IPS DF 19.7 (cell line): ENCODE data around the gene MRPS27.
"Not testable (repeated sequence)": the region's sequence is repeated elsewhere in the genome, so short reads cannot be mapped to it uniquely, and the experiment has no call there.

ENCODE experiments used
- DNase-seq: peaks from one replicate; pipeline ENCODE4 v3.0.0-alpha.2; 2013; ENCODE audit warnings: low read depth, low spot score

MRPS27 gene

DNA sequence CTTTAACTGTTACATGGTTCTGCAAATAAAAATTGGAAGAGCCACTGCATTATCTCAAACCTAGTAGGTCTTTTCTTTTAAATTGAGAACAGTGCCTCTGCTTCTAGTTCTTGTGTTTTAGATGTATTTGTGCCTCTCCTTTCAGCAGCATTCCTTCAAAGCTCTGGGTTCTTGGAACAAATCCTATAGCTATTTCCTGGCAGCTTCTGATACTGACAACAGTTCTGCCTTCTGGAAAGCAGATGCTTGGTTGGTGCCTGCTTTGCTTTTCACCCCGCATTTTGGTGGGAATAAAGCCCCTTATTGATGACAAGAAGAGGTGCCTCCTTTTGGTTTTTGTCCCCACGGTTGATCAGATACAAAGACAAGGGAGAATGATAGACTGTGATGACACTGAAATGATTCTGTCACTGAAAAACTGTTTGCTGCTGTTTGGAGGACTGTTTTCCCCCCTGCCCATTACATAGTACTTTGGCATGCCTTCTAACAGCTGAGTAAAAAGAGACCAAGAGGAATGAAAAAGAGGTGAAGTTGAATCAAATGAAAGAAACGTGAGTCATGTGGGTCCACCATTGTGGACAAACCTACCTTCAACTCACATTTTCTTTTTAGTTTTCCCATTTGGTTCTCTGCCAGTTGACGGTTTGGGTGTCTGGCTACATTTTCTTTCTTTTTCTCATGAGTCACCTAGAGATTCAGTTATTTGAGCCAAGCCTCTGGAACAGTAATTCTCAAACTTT lies 5.7 kb upstream of the MRPS27 start:
- no peak for DNase-seq

GRCh38 chr5:72324189-72324825 lies 4.3 kb upstream of the MRPS27 start:
- no peak for DNase-seq

DNA sequence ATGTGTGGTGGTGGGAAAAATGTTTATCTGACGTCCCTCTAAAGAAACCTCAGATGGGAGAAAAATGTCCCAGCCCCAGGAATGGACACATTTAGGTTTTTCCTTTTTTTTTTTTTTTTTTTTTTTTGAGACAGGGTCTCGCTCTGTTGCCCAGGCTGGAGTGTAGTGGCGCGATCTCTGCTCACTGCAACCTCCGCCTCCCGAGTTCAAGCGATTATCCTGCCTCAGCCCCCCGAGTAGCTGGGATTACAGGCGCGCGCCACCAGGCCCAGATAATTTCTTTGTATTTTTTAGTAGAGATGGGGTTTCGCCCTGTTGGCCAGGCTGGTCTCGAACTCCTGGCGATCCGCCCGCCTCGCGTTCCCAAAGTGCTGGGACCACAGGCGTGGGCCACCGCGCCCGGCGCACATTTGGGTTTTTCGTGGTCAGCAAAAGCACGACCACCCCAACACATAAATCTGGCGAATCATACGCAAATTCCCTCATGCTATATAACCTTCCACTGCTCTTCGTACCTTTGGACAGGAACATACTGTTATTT lies 535 bp downstream of the MRPS27 start:
- not testable (repeated sequence) for DNase-seq

GRCh38 chr5:72314571-72315172 lies 5.4 kb downstream of the MRPS27 start:
- no peak for DNase-seq

GRCh38 chr5:72313141-72313540 lies 6.9 kb downstream of the MRPS27 start:
- DNase-seq = no peak

- no peak for DNase-seq
Measured at GRCh38 chr5:72308853-72309191, 11.2 kb downstream of the MRPS27 start.

DNA sequence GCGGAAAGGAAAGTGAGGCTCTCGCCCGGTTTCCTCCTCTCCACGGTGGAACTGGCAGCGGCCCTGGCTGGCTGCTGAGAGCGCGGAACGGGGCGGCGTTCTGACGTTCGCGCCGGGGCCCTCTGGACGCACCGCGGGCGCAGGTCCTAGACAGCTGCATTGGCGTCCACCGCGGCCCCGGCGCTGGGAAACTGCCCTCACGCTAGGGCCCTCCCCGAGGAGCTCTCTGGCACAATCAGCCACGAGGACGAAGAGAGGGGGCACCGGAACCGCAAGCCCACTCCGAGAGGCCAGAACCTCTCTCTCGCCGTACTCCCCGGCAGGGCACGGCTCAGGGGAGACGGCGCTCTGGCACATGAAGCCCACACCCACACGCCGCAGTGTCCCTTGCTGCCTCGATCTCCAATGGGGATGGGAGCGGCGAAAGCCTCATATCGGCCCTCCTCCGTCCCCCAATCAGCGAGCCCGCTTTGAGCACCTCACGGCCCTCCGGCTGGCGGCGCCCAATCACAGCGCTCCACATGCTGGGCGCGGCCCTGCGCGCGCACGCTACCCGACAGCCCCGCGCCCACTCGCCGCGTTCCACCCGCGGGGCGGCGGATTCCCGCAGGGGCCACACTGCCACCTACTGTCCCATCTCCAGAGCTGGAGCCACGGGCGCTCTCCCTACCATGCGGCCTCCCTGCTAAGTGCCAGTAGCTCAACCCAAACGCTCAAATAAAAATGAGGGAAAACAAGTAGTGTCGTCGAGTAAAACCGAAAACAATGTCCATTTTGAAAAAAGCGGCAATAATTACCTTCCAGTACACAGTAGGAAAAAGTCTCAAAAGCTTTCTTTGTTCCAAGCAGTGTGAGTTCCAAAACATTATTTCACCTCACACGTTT lies 11.8 kb downstream of the MRPS27 start:
- peak; percentile 75 for DNase-seq

GRCh38 chr5:72307573-72307967 lies 12.5 kb downstream of the MRPS27 start:
- no peak for DNase-seq

DNA sequence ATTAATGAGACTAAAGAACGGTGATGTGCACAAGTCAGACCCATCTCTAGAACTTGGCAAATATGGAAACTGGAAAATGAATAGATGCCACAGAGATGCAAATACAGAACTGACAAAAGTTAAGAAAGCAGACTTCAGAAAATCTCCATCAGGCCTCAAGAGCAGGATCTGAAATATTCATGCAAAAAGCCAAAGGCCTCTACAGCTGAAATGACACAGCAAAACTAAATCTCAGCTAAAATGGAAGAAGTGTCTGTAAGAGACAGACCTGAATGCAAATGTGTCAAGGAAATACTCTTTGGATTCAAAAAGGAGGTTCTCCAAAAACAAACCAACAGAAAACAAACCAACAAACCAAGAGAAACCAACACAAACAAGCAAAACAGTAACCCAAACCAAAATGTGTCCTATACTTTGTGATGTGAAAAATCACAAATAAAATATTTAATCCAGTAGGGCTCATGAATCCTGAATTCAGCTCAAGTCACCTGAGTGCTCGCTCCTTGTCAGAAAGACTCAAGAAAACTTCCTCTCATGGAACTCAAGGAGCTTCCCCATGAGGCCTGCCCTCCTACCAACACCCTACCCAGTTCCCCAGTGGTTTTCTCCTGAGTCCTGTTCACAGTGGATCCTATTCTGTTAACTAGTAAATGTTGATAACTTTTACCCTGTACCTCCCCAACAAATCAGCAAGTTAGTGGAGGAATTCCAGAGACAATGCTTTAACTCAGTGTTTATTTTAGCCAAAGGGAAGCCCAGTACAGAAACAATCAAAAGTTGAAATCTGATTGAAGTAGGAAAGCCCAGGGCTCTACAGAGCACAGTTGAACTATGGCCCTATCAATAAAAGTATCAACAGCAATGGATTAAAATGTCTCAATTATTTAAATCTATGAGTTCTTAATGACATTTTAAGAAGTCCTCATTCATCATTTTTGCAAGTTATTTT lies 14.6 kb downstream of the MRPS27 start:
- no peak for DNase-seq

- peak; percentile 73 for DNase-seq
Measured at GRCh38 chr5:72302171-72302570, 17.9 kb downstream of the MRPS27 start.

DNA sequence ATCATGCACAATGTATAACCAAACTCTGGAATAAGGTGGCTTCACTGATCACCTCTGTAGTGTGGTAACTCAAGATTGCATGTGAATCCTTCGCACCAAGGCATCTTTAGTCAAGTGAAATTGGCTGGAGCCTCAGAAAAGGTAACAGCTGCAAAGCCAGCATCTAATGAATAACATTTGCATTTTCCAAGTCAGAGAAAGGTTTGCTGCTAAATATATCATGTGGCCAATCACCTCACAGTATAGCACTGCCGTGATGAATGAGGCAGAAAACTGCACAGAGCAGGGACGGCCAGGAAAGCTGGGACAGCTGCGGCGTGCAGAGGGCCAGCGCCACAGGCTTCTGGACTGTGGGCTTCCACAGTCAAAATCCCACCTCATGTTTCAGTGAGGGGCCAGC lies 18.5 kb downstream of the MRPS27 start:
- DNase-seq = no peak

DNA sequence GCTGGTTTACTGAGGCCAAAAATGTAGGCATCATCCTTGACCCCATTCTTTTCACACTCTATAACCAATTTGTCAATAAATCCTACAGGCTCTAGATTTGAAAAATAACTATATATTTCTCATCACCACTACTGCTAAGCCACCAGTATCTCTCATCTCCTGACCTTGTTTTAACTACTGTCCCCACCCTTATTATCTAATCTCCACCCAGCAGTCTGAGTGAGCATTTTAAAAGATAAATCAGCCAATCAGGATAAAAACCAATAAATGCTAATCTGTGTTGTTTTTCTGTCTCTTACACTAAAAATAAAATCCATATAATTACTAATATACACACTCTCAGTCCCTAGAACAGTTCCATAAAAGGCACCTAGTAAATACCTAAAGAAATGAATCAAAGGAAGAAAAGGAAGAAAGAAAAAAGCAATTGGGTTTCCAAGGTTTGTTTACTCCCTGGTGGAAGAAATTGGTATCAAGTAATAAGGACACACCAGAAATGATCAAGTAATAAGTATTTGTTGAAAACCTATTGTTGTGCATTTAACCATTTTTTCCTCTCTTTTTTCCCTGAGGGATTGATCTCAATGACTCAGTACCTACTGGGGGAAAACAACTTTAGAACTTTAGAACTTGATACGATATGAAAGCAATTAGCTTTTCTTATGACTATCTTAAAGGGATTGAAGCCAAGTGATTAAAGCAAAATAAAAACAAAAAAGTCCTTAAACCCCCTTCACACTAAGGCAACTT lies 19.3 kb downstream of the MRPS27 start:
- no peak for DNase-seq

DNA sequence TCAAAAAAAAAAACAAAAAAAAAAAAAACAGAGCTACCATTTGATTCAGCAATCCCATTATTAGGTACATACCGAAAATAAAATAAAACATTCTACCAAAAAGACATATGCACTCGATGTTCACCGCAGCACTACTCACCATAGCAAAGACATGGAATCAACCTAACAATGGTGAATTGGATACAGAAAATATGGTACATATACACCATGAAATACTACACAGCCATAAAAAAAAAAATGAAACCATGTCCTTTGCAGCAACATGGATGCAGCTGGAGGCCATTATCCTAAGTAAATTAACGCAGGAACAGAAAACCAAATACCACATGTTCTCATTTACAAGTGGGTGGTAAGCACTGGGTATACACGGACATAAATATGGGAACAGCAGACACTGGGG lies 21.3 kb downstream of the MRPS27 start:
- no peak for DNase-seq

DNA sequence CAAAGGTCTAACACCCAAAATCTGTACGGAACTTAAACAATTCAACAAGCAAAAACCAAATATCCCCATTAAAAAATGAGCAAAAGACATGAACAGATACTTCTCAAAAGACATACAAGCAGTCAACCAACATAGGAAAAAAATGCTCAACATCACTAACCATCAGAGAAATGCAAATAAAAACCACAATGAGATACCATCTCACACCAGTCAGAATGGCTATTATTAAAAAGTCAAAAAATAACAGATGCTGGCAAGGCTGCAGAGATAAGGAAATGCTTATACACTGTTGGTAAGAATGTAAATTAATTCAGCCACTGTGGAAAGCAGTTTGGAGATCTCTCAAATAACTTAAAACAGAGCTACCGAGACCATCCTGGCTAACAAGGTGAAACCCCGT lies 21.9 kb downstream of the MRPS27 start:
- DNase-seq = not testable (repeated sequence)

- no peak for DNase-seq
Measured at GRCh38 chr5:72296256-72296655, 23.8 kb downstream of the MRPS27 start.

GRCh38 chr5:72295539-72295938 lies 24.5 kb downstream of the MRPS27 start:
- no peak for DNase-seq

- no peak for DNase-seq
Measured at GRCh38 chr5:72294473-72294872, 25.6 kb downstream of the MRPS27 start.

DNA sequence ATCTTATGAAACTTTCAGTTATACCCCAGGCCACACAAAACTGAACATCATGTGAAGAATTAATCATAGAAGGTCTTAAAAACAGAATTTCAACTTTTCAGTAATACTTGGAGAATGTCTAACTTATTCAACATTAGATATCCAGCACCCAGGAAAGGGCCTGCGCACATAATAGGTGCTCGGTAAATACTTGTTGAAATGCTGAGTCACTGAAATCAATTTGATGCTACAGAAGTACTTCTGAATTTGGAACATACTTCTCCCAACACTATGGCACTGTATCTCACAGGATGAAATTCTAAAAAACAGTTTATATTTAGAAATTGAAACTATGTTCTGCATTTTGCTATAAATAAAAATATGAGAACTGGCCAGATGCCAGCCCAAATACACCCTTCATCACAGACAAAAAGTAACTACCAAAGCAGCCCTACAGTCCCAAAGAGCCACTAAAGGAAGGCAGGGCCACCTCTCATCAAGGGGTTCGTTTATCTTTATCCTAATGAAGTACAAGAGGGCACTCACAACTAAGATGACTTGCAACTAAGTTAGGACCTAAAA lies 26.5 kb downstream of the MRPS27 start:
- no peak for DNase-seq

- no peak for DNase-seq
Measured at GRCh38 chr5:72292411-72292810, 27.6 kb downstream of the MRPS27 start.

DNA sequence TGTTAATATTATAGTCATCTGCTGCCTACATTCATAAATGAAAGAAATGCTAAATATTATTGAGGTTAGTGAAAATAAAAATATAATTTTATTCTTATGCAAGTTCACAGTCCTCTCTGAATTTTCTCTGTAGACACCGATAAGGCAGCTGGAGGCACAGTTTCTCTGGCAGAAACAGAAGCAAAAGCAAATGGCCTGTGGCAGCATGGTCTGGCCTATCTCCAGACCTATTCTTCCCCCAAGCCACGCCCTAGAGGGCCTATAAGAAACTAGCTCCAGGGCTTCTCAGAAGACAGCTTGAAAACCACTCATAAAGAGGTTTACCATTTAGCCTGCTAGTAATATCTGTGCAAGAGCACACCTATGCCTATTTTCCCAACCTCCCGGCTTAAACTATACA lies 28.4 kb downstream of the MRPS27 start:
- no peak for DNase-seq
